H1 (cell line): Measurements from ENCODE around the gene HMGXB3. TPM values are rescaled to one million over a fixed set of nuclear protein-coding genes. Genes with fewer than 3 reads are reported as not detected.

Experiments used
- CTCF ChIA-PET: fragments of 300-600 bp; sonication (Branson Sonifier 250); formaldehyde crosslinking; loops from one replicate; lab custom pipeline; 2021; ENCODE audit not compliant: partially characterized antibody; lab: Charles Lee
- POLR2A ChIA-PET: fragments of 300-600 bp; sonication (Branson Sonifier 250); formaldehyde crosslinking; loops from one replicate; lab custom pipeline; 2021; ENCODE audit warnings: inconsistent platforms; ENCODE audit not compliant: partially characterized antibody; lab: Charles Lee
- DNase-seq, 2 experiments: peaks; one replicate each; pipeline versions ENCODE4 v3.0.0 to v3.0.0-alpha.2; 2010 to 2022; ENCODE audit warnings: low spot score in 2 of 2, low read depth in 1 of 2, mixed read lengths in 1 of 2
- FAIRE-seq: peaks from 2 replicates; lab custom pipeline; 2011; peaks lifted over from hg19 to GRCh38; lab: Jason Lieb, UNC
- H2AFZ ChIP-seq: 2 replicates; pipeline ENCODE4 v1.8.1; 2012; ENCODE audit warnings: low read length, inconsistent platforms
- H2AK5ac ChIP-seq: 2 replicates; pipeline ENCODE4 v1.6.1; 2013; ENCODE audit warnings: low read depth, low read length
- H2BK120ac ChIP-seq: replicated peaks from 2 replicates; pipeline ENCODE3; 2013; ENCODE audit warnings: low read depth, low read length, inconsistent platforms
- H2BK12ac ChIP-seq: 2 replicates; pipeline ENCODE4 v1.6.1; 2013; ENCODE audit warnings: low read depth, low read length
- H2BK15ac ChIP-seq: 2 replicates; pipeline ENCODE4 v1.6.1; 2013; ENCODE audit warnings: low read length
- H2BK20ac ChIP-seq: 2 replicates; pipeline ENCODE4 v1.6.1; 2013; ENCODE audit warnings: low read length
- H2BK5ac ChIP-seq: 2 replicates; pipeline ENCODE4 v1.6.1; 2013; ENCODE audit warnings: low read depth, low read length
- H3K14ac ChIP-seq: 2 replicates; pipeline ENCODE4 v1.6.1; 2013; ENCODE audit warnings: inconsistent platforms; ENCODE audit not compliant: insufficient read length
- H3K18ac ChIP-seq: 2 replicates; pipeline ENCODE4 v1.6.1; 2013; ENCODE audit warnings: low read length; ENCODE audit errors: extremely low read depth
- H3K23ac ChIP-seq: 2 replicates; pipeline ENCODE4 v1.6.1; 2013; ENCODE audit warnings: inconsistent platforms; ENCODE audit not compliant: insufficient read length
- H3K23me2 ChIP-seq: 2 replicates; pipeline ENCODE4 v1.6.1; 2013; ENCODE audit warnings: low read depth, low read length
- H3K27ac ChIP-seq: 2 replicates; pipeline ENCODE4 v1.6.1; 2011; ENCODE audit warnings: low read depth, low read length, inconsistent platforms
- H3K27me3 ChIP-seq, 4 experiments: replicated peaks in 1 of 4; 1 replicate in 1 of 4; 2 replicates in 3 of 4; pipeline versions ENCODE4 v1.6.1 to v1.8.1; 2011 to 2013; ENCODE audit warnings: low read length in 3 of 4, mild to moderate bottlenecking in 3 of 4, inconsistent platforms in 2 of 4, mixed read lengths in 2 of 4, moderate library complexity in 1 of 4; ENCODE audit not compliant: control insufficient read depth in 3 of 4, insufficient read depth in 3 of 4; ENCODE audit errors: extremely low read depth in 1 of 4
- H3K36me3 ChIP-seq, 4 experiments: 2 replicates each; pipeline versions ENCODE4 v1.6.1 to v1.8.1; 2011 to 2013; ENCODE audit warnings: mild to moderate bottlenecking in 4 of 4, low read length in 3 of 4, moderate library complexity in 2 of 4, control low read depth in 1 of 4, inconsistent platforms in 1 of 4; ENCODE audit not compliant: insufficient read depth in 4 of 4, control insufficient read depth in 2 of 4
- H3K4ac ChIP-seq: replicated peaks from 2 replicates; pipeline ENCODE3; 2013; ENCODE audit warnings: low read length, low read depth, mixed read lengths, inconsistent platforms; ENCODE audit not compliant: insufficient read length
- H3K4me1 ChIP-seq, 4 experiments: replicated peaks in 1 of 4; 1 replicate in 1 of 4; 2 replicates in 3 of 4; pipeline versions ENCODE4 v1.6.1 to v1.8.1; 2011 to 2013; ENCODE audit warnings: low read length in 3 of 4, inconsistent platforms in 2 of 4, mixed read lengths in 1 of 4; ENCODE audit not compliant: insufficient read depth in 4 of 4, control insufficient read depth in 3 of 4
- H3K4me2 ChIP-seq, 2 experiments: 2 replicates each; pipeline versions ENCODE4 v1.6.1 to v1.8.1; 2011 to 2013; ENCODE audit warnings: low read depth in 2 of 2, low read length in 2 of 2, control low read depth in 1 of 2, inconsistent platforms in 1 of 2, mild to moderate bottlenecking in 1 of 2; ENCODE audit not compliant: insufficient read depth in 1 of 2
- H3K4me3 ChIP-seq, 4 experiments: fragments of 200-600, 300-600 bp in 1 of 4; sonication (generic), shearing (Covaris generic), sonication (Bioruptor Twin) in 1 of 4; 2 replicates each; pipeline versions ENCODE4 v1.5.1 to v1.8.1; 2011 to 2016; ENCODE audit warnings: low read length in 4 of 4, low read depth in 3 of 4, control low read depth in 2 of 4, inconsistent platforms in 2 of 4, mild to moderate bottlenecking in 2 of 4, mixed read lengths in 1 of 4, moderate library complexity in 1 of 4; ENCODE audit not compliant: insufficient read depth in 2 of 4; ENCODE audit errors: extremely low read depth in 1 of 4
- H3K56ac ChIP-seq: replicated peaks from 2 replicates; pipeline ENCODE3; 2013; ENCODE audit warnings: low read depth, mild to moderate bottlenecking, mixed read lengths, low read length, inconsistent platforms; ENCODE audit not compliant: insufficient read length
- H3K79me1 ChIP-seq: 2 replicates; pipeline ENCODE4 v1.6.1; 2013; ENCODE audit warnings: low read depth, low read length, control low read depth
- H3K79me2 ChIP-seq, 2 experiments: 2 replicates each; pipeline versions ENCODE4 v1.6.1 to v1.8.1; 2012 to 2013; ENCODE audit warnings: low read length in 2 of 2, mild to moderate bottlenecking in 2 of 2, inconsistent platforms in 1 of 2; ENCODE audit not compliant: insufficient read depth in 2 of 2, control insufficient read depth in 1 of 2
- H3K9ac ChIP-seq, 4 experiments: replicated peaks in 1 of 4; 1 replicate in 1 of 4; 2 replicates in 3 of 4; pipeline versions ENCODE4 v1.6.1 to v1.8.1; 2011 to 2013; ENCODE audit warnings: low read depth in 3 of 4, low read length in 3 of 4, control low read depth in 2 of 4, mild to moderate bottlenecking in 2 of 4, moderate library complexity in 2 of 4, inconsistent platforms in 1 of 4; ENCODE audit errors: extremely low read depth in 1 of 4
- H3K9me3 ChIP-seq, 2 experiments: 2 replicates each; pipeline versions ENCODE4 v1.6.1 to v1.8.1; 2012 to 2013; ENCODE audit warnings: mild to moderate bottlenecking in 2 of 2, moderate library complexity in 2 of 2, control low read depth in 1 of 2, inconsistent platforms in 1 of 2, low read depth in 1 of 2, low read length in 1 of 2, mixed read lengths in 1 of 2; ENCODE audit not compliant: insufficient read depth in 2 of 2
- H4K20me1 ChIP-seq, 2 experiments: replicated peaks in 1 of 2; 2 replicates each; pipeline versions ENCODE3 to v1.8.1; 2011 to 2013; ENCODE audit warnings: inconsistent platforms in 2 of 2, low read length in 2 of 2, mild to moderate bottlenecking in 1 of 2; ENCODE audit not compliant: insufficient read depth in 2 of 2, control insufficient read depth in 1 of 2
- H4K5ac ChIP-seq: 2 replicates; pipeline ENCODE4 v1.6.1; 2013; ENCODE audit warnings: low read length, low read depth, mixed read lengths, inconsistent platforms; ENCODE audit not compliant: insufficient read length
- H4K8ac ChIP-seq: 2 replicates; pipeline ENCODE4 v1.8.0; 2013; ENCODE audit warnings: mild to moderate bottlenecking, moderate library complexity, low read length, inconsistent platforms; ENCODE audit not compliant: insufficient read depth; ENCODE audit errors: extremely low read depth
- H4K91ac ChIP-seq: replicated peaks from 2 replicates; pipeline ENCODE3; 2013; ENCODE audit warnings: low read length, mixed read lengths, inconsistent platforms; ENCODE audit not compliant: insufficient read length
- CEBPB ChIP-seq: IDR thresholded peaks from 2 replicates; pipeline ENCODE4 v1.6.1; 2012; ENCODE audit warnings: low read depth, low read length
- CHD1 ChIP-seq: IDR thresholded peaks from 2 replicates; pipeline ENCODE4 v1.6.1; 2012; ENCODE audit warnings: low read depth, low read length, improper control_type of control experiment
- FOSL1 ChIP-seq: IDR thresholded peaks from 2 replicates; pipeline ENCODE4 v1.6.1; 2011; ENCODE audit warnings: mild to moderate bottlenecking, low read depth, low read length, moderate library complexity; ENCODE audit not compliant: insufficient read depth
- HDAC2 ChIP-seq, 2 experiments: fragments of 300-600 bp in 1 of 2; sonication (generic) in 1 of 2; IDR thresholded peaks; 2 replicates each; pipeline ENCODE4 v1.6.1; 2011 to 2012; ENCODE audit warnings: low read depth in 2 of 2, low read length in 2 of 2, mild to moderate bottlenecking in 2 of 2, moderate library complexity in 2 of 2, borderline replicate concordance in 1 of 2, inconsistent platforms in 1 of 2
- HDAC6 ChIP-seq: IDR thresholded peaks from one replicate; pipeline ENCODE4 v1.7.1; 2012; ENCODE audit warnings: low read depth, mild to moderate bottlenecking, inconsistent platforms, low read length, moderate library complexity
- KDM1A ChIP-seq: fragments of 200-600, 300-600 bp; sonication (generic); IDR thresholded peaks from 2 replicates; pipeline ENCODE4 v1.7.1; 2016; ENCODE audit warnings: mild to moderate bottlenecking, low read length, borderline replicate concordance
- SIX5 ChIP-seq: IDR thresholded peaks from 2 replicates; pipeline ENCODE4 v1.6.1; 2011; ENCODE audit warnings: mild to moderate bottlenecking, low read depth, low read length
- SP2 ChIP-seq: IDR thresholded peaks from 2 replicates; pipeline ENCODE4 v1.6.1; 2012; ENCODE audit warnings: mild to moderate bottlenecking, low read length, inconsistent platforms
- TAF1 ChIP-seq: IDR thresholded peaks from 2 replicates; pipeline ENCODE4 v1.6.1; 2011; ENCODE audit warnings: mild to moderate bottlenecking, low read depth, low read length
- TCF12 ChIP-seq: IDR thresholded peaks from 2 replicates; pipeline ENCODE4 v1.6.1; 2011; ENCODE audit warnings: low read depth, mild to moderate bottlenecking, low read length
- YY1 ChIP-seq: IDR thresholded peaks from 2 replicates; pipeline ENCODE4 v1.6.1; 2011; ENCODE audit warnings: low read depth, mild to moderate bottlenecking, low read length
- WGBS, 2 experiments: shearing (Covaris generic) in 1 of 2; methylation state at CpG; one replicate each; pipeline versions ENCODE4 v1.1.6 to v1.1.7; 2013 to 2015; ENCODE audit warnings: low lambda C conversion rate in 2 of 2, mixed read lengths in 2 of 2, inconsistent platforms in 1 of 2, low coverage in 1 of 2, missing lambda C conversion rate in 1 of 2; ENCODE audit not compliant: insufficient replicate concordance in 2 of 2, insufficient coverage in 1 of 2, insufficient read length in 1 of 2; ENCODE audit errors: extremely low coverage in 1 of 2, missing lambda C conversion rate in 1 of 2; 5-methylcytosine and 5-hydroxymethylcytosine counted together
- polyA plus RNA-seq, 7 experiments: library from polyadenylated mRNA; depleted of rRNA in 3 of 7; stranded (reverse) in 5 of 7; unstranded in 2 of 7; fragments of >200 nt in 5 of 7; fragments of 200-250 nt in 2 of 7; gene quantifications; 1 replicate in 5 of 7; 2 replicates in 1 of 7; 4 replicates in 1 of 7; pipeline versions ENCODE4 v1.2.1 to v1.2.3, GENCODE V29; 2011 to 2013; ENCODE audit warnings: missing spikeins in 2 of 7, mixed read lengths in 2 of 7
- total RNA-seq: library from RNA; stranded (reverse); fragmentation: NEBNext Ultra II Directional; extraction: Animal tissue kit (Norgen Biotek cat#: 25700); gene quantifications from 2 replicates; pipeline ENCODE4 v1.2.1, GENCODE V29; 2021
- TF ChIP-seq, protein P1 (sequence below): IDR thresholded peaks from 2 replicates; pipeline ENCODE4 v1.6.1; 2012; ENCODE audit warnings: low read length, inconsistent platforms

The HMGXB3 gene
- total and polyA plus RNA-seq, 2 of the 8 experiments (the other 6 are each of a cell fraction or from before 2014, with no cell fraction given): 26.8 to 28.0 TPM

DNA sequence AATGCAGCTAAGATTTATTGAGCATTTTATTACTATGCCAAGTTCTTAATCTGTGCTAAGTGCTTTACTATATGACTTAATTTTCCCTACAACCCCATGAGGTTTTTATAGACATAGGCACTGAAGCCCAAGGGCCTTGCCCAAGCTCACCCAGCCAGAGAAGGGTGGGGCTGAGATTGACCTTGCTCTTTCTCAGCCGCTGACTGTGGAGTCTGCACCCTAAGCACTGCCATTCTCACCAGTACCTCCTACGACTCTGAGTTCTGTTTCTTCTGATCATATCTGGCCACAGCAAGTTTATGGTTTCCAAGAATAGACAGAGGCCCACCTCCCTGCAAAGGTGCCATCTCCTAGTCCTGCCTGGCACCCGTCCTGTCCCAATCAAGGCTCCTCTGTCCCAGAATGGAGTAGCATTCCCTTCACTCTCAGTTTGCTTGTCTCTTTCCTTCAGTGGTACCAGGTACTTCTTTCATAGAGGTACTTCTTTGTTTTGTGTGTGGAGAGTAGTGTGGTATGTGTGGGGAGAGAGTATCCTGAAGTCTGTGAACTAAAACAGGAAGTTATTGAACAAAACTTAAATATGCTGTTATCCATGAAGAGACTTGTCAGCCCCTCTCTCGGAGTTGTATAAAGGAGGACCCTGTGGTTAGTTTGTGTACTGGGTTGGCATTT is 43.3 kb downstream of the HMGXB3 start:
- WGBS, 2 experiments: 81% methylated on average over 4 of the region's 4 CpGs; no CpG with 5 or more reads in 1 of the 2 experiments
- Histone ChIP-seq H3K27ac (no peak overlapping the region), H3K23ac (no peak overlapping the region), H3K79me2 (no peaks in the 10 kb centered on the region), H4K8ac (no peak overlapping the region), H3K14ac (no peak overlapping the region), H3K9ac (no peak overlapping the region), H2BK20ac (no peak overlapping the region), H3K36me3 (peaks cover 23 to 71% (median 53%) of the 10 kb centered on the region in 4 experiments), H3K27me3 (no peaks in the 10 kb centered on the region), H2BK5ac (no peak overlapping the region), H3K9me3 (no peaks in the 10 kb centered on the region), H3K4ac (no peak overlapping the region), H3K79me1 (no peaks in the 10 kb centered on the region), H2AK5ac (no peak overlapping the region), H3K23me2 (no peaks in the 10 kb centered on the region), H4K5ac (no peak overlapping the region), H3K4me1 (no peaks in the 10 kb centered on the region), H4K91ac (no peak overlapping the region), H2BK15ac (no peak overlapping the region), H3K18ac (no peak overlapping the region), H3K56ac (no peak overlapping the region), H2AFZ (no peak overlapping the region), H2BK12ac (no peak overlapping the region), H4K20me1 (peaks cover 0 to 5% of the 10 kb centered on the region in 2 experiments), H3K4me3 (no peak overlapping the region), H2BK120ac (no peak overlapping the region), H3K4me2 (no peak overlapping the region)
- POLR2A ChIA-PET: interaction anchor here (1.2 kb wide), 1 partner anchor 367 kb away, joined by 3 read pairs; no protein-coding TSS in a partner anchor
- CTCF ChIA-PET: interaction anchor here (0.7 to 2.3 kb wide), 7 partner anchors 7 to 132 kb away, joined by 3 to 8 read pairs (median 3); no protein-coding TSS in a partner anchor
- no peak for FAIRE-seq
- no peak for DNase-seq
- no peak for TF ChIP-seq HDAC6
- TF ChIP-seq, protein P1, sequence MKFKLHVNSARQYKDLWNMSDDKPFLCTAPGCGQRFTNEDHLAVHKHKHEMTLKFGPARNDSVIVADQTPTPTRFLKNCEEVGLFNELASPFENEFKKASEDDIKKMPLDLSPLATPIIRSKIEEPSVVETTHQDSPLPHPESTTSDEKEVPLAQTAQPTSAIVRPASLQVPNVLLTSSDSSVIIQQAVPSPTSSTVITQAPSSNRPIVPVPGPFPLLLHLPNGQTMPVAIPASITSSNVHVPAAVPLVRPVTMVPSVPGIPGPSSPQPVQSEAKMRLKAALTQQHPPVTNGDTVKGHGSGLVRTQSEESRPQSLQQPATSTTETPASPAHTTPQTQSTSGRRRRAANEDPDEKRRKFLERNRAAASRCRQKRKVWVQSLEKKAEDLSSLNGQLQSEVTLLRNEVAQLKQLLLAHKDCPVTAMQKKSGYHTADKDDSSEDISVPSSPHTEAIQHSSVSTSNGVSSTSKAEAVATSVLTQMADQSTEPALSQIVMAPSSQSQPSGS: no peak
- TF ChIP-seq FOSL1: no peak
- no peak for TF ChIP-seq HDAC2 (IDR thresholded peaks at IDR 0.05; ENCODE audit: borderline replicate concordance in 1 of 2, low read depth in 2 of 2, low read length in 2 of 2)
- no peak for TF ChIP-seq YY1
- no peak for TF ChIP-seq KDM1A
- TF ChIP-seq SP2: no peak
- TF ChIP-seq SIX5: no peak
- no peak for TF ChIP-seq CEBPB
- TF ChIP-seq TCF12: no peak
- no peak for TF ChIP-seq CHD1
- TF ChIP-seq TAF1: no peak
